GM18520 (cell line): Measurements from ENCODE around the gene HOXA10.

Source experiments
- ATAC-seq: cut with Tn5 transposase; IDR thresholded peaks from one replicate; pipeline ENCODE4 v1.9.1; 2021; ENCODE audit not compliant: unreplicated experiment

Gene HOXA10

DNA sequence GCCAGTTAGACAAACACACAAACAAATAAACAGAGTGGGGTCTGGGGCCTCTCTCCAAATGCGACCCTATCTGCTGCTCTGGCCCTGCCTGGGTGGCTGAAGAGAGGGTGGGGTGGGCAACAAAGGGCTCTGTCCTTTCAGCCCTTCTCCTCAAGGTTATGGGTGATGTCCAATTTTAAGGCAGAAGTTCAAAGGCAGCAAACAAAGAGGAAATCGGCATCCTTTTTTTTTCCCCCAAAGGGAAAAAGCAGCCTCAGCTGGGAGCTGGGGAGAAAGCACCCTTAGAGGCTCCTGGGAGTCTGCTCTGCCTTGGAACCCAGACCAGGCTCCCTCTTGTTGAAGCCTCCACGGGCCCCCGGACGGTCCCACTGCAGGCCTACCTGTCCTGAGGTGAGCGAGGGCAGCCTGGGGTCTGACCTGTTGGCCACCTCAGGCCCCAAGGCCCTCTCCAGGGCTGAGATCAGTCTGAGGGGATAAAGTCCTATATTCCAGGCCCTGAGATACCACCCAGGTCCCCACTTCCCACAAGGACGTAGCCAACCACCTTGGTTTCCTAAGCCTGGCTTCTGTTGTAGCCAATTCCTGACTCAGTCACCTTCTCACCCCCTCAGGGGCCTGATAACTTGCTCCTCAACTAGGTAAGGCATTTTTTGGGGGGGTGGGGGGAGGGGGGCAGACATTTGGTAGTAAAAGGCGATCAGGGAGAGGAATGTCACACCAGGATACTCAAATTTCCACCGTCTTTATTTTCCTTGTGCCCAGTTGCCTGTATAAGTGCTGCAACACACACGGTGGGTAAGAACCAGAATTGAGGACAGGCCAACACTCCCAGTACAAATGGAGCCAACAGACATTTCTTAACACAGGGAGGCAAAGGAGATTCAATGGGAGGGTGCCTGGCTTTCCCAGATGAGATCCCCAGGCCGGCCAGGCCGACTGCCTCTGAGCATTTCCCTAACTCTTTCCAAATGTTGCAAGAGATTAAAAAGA, 6.6 kb upstream of the HOXA10 start:
- no peak for ATAC-seq

- ATAC-seq: no peak
Measured at GRCh38 chr7:27179503-27180430, 5.6 kb upstream of the HOXA10 start.

- no peak for ATAC-seq
Measured at GRCh38 chr7:27179030-27179429, 4.9 kb upstream of the HOXA10 start.

DNA sequence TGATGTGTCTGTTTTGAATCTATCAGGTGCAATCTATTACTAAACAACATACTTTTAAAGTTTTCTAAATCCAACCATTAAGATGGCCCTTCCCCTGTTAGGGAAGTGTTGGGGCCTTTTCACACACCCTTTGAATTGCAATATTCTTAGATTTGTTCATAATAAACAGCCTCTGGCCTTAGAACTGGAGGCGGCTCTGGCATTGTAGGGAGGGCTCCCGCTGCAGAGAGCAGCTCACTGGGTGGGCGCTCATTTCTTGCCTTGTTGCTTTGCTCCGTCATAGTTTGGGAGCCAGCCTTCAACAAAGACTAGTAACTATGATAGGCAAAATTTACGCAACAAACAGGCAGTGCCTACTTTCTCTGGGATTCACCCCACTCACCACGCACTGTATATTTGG, 4.2 kb upstream of the HOXA10 start:
- no peak for ATAC-seq

DNA sequence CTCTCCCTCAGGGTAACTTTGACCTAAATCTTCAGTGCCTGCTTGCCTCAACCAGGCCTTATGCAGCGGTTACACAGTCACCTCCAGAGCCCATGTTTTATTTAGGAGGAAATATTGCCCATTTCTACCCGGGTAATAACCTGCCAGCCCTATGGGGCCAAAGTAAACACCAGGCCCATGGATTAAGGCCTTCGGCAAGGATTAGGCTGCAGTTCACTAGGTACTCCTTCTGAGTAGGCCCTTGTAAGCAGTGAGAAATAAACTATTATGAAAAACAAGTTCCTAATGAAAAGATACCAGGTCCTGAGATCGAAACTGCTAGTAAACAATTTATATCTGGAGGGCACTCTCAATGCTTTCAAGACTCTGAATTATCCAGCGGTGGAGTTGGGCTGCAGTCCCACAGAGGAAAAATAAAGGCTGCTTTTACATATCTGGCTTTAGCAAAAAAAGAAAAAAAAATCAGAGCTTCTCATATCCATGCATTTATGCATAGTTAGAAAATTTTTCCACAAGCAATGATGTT, 3.7 kb upstream of the HOXA10 start:
- ATAC-seq: no peak

- ATAC-seq: no peak
Measured at GRCh38 chr7:27176962-27177794, 3.1 kb upstream of the HOXA10 start.

- ATAC-seq: no peak
Measured at GRCh38 chr7:27176524-27176845, 2.4 kb upstream of the HOXA10 start.

DNA sequence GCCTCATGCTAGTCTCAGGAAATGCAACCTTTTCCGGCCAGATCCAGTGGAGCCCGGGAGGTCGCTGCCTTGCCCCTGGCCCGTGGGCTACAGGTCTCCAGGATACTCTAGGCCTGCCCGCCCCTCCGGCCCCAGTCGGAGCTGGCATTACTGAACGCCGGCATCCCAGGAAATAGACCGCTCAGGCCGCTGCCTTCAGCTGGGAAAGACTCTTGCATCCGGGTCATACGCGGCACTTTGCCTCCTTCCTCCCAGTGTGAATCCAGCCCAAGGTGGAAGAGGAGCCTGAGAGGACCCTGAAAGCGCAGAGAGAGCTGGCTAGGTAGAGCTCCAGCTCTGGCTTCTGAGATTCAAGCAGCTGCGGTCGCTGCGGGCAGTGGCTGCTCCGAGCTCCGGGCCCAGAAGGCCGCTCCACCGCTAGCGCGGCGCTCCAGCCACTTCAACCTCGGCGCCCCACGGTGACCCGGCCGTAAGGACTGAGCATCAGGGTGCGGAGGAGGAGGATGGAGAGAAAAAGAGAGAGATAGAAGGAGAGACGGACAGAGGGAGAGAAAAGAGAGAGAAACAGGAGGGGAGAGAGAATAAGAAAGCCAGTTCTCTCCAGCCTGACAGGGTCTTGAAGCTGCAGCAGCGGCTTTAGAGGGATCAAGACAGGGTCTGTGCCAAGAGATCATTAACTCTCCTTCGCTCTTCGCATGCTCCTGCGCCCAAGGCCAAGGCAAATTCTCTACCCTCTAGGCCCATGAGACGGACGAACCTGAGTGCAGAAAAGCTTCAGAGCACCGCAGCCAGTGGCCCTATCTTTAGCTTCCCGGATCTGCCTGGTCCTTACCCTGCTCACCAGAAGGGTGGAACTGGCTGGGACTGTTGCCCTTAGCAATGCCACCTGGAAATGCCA, 1.8 kb upstream of the HOXA10 start:
- no peak for ATAC-seq

DNA sequence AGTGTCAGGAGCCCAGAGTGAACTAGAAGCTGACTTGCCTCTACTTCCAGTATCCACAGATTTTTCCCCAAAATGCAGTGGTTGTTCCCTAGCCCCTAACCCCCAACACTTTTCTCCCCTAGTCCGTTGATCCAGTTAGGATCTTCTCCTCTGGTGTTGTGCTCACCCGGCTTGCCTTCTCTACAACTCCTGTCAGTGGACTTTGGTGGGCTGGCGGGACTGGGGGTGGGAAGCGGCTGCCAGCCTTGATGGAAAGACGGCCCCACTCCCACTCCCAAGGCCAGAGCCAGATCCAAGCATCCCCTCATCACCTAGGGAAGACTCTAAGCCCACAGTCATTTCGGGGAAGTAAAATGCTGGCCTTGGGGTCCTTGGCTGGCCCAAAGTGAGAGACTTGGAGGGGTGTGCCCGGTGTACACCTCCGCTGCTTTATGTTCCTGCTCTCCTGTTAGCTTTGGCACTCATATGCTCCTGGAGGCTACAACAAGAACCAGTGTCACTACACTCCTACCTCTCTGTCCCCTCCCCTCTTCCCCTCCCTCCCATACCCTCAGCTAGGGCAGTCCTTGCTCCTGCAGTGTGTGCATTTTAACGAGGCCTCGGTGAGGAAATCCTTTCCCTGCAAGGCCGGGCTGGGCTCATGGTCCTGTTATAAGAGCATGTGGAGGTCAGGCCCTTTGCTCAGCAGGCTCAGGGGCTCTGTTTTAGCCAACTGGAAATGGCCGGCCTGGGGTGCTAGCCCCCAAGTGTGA, 930 bp upstream of the HOXA10 start:
- ATAC-seq: no peak

DNA sequence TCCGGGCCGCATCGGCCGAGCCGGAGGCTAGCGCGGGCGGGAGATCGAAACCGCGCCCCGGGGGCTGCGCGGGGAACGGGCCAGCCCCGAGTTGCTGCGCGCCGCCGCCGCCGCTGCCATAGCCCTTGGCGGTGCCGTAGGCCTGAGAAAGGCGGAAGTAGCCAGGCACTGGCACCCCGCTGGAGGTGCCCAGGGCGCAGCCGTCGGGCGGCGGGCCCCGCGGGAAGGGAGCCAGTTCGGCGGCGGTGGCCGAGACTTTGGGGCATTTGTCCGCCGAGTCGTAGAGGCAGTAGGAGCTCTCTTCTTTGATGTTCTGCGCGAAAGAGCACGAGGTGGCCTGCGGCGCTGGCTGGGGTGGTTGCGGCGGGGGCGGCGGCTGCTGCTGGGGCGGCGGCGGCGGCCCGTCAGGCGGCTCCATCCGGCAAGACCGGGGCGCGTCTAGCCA, 587 bp downstream of the HOXA10 start:
- no peak for ATAC-seq

GRCh38 chr7:27172823-27173510, 1.2 kb downstream of the HOXA10 start:
- no peak for ATAC-seq

DNA sequence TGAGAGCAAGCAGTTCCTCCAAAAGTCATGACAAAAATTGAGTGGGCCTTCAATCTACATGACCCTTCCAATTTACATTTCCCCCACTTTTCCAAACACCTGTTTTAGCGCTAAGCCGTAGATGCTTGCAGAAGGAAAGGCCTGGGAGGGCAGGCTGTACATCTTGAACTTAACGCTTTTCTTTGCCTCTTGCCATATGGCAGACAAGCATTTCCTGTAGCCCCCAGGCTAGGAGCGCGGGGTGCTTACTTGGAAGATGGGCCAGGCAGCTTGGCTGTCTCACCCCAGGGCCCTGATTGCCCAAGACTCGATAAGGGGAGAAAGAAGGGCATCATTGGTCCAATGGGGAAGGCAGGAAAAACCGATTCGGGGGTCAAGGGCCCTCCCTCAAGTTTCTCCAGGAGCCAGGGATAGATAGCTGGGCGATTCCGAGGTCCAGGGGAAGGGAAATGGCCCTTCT, 1.8 kb downstream of the HOXA10 start:
- ATAC-seq: no peak

GRCh38 chr7:27171637-27172314, 2.3 kb downstream of the HOXA10 start:
- ATAC-seq: no peak

GRCh38 chr7:27171325-27171636, 2.8 kb downstream of the HOXA10 start:
- ATAC-seq: no peak

DNA sequence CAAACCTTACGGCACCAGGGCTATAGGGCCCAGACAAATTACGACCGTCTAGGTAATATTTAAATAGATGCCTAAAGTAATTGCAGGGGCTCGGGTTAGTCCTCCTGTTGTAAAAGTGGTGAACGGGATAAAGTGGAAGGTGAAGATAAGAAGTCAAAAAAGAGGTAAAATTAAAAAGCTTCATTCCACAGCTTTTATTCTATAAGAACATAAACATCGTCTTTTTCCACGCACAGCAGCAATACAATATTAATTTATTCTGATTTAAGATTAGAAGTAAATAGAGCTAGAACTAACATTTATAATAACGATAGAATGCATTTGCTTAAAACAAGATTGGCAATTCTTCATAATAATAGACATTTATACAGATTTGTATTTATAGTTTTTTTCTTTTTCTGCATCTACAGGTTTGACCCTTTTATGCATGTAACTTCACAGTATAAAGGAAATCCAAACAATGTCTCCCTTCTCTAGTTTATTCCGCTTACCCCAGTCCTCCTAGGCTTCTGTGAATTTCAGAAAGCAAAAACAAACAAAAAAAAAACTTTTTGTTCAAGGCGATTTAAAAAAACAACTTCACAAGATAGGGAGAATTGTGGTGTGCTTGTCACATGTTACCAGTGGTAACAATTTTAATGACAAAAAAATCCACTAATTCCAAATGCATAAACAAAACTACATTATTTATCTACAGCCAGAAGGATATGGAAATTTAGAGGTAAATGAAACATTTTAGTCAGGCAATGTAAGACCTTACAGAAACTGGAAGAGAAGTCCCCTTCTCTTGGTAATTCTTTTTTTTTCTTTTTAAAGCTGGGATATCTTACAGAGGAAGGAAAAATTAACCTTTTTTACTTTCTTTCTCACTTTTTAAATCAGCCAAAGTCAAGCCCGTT, 3.4 kb downstream of the HOXA10 start:
- ATAC-seq: no peak

DNA sequence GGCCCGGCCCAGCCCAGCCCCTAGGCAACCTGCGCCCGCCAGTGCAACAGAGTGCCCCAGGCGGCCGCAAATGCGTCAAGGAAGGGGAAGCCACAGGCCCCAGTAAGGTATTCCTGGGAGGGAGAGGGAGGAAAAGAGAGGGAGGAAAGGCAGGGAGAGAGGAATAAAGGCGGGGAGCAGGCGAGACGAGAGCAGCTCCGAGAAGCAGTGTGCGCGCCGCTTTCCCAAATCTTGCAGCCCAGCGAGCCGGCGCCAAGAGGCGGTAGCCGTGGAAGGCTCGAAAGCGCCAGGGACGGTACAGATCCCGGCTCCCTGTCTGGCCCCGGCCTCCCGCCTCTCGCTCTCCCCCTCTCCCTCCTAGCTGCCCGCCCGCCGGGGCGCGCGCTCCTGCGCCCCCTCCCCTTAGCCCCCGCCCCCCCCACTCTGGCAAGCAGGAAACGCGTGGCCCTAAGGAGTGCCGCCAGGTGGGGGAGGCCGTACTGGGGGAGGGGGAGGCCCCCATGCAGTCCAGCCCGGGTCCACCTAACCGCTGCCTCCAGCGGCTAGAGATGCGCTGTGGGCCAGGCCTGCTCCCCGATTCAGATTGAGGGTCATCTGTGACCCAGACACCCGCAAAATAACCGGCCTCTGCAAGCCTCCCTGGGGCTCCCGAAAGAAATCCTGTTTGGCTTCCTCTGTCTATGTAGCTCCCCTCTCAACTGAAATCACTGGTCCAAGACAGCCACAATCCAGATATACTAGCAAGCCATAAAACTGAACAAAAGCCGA, 4.3 kb downstream of the HOXA10 start:
- ATAC-seq: no peak
